A673 (cell line): ENCODE data around the gene TUBB.

ENCODE experiments used
- CTCF ChIP-seq: fragments of 300-800, 200-600 bp; sonication (generic); conservative IDR thresholded peaks from 2 replicates; pipeline ENCODE4 v1.5.1; 2017; ENCODE audit warnings: low read depth, mild to moderate bottlenecking, antibody characterized with exemption, low read length, moderate library complexity, mixed read lengths
- EZH2 ChIP-seq: fragments of 200-600 bp; sonication (generic); IDR thresholded peaks from 2 replicates; pipeline ENCODE4 v1.6.1; 2017; ENCODE audit warnings: borderline replicate concordance, low read depth, mild to moderate bottlenecking, mixed read lengths, antibody characterized with exemption, low read length; ENCODE audit not compliant: poor library complexity, severe bottlenecking

- TF ChIP-seq CTCF (no peak), EZH2 (no peak)
Measured at GRCh38 chr6:30761791-30762429, 41.8 kb downstream of the TUBB start.
